WTC11 (cell line): ENCODE data around the gene PHAX.

Experiments used
- NFE2L1 ChIP-seq: sonication (generic); formaldehyde crosslinking; IDR thresholded peaks from 2 replicates; pipeline ENCODE4 v1.8.1; 2023; ENCODE audit warnings: missing genetic modification reagents
- NR1H2 ChIP-seq: sonication (generic); formaldehyde crosslinking; IDR thresholded peaks from 2 replicates; pipeline ENCODE4 v1.9.0; 2021; ENCODE audit warnings: mild to moderate bottlenecking, moderate library complexity, missing genetic modification reagents

DNA sequence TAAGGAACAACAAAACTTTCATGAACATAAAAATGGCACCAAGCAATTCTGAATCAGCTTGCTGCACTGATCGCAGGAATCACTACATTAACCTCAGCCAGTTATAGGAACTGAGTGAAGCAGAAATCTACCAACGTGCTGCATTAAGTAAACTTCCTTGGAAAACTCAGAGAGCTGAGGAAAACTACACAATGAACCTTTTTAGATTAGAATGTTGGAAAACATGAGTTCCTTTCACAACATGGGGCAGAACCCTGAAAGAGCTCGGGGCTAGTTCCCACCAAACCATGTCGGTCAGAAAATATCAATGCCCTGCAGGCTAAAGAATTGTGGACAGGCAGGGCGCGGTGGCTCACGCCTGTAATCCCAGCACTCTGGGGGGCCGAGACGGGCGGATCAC lies 25.1 kb upstream of the PHAX start:
- TF ChIP-seq NFE2L1 (CRISPR knock-in tag), result no peak
- TF ChIP-seq NR1H2 (CRISPR knock-in tag), result no peak
